Duodenal mucosa (tissue), 2 donors: ENCODE data around the gene RNF217.

Experiments used
- H3K27ac ChIP-seq: one replicate; pipeline ENCODE4 v1.7.0; 2013; ENCODE audit warnings: low read depth, low read length
- H3K27me3 ChIP-seq, 2 donors: one replicate each; pipeline ENCODE4 v1.7.0; 2013; ENCODE audit warnings: low read length in 2 of 2, control low read depth in 1 of 2; ENCODE audit not compliant: insufficient read depth in 2 of 2, control insufficient read depth in 1 of 2
- H3K36me3 ChIP-seq, 2 donors: one replicate each; pipeline ENCODE4 v1.7.0; 2013; ENCODE audit warnings: low read length in 2 of 2, control low read depth in 1 of 2; ENCODE audit not compliant: insufficient read depth in 2 of 2, control insufficient read depth in 1 of 2
- H3K4me1 ChIP-seq, 2 donors: one replicate each; pipeline ENCODE4 v1.7.0; 2013; ENCODE audit warnings: low read length in 2 of 2, control low read depth in 1 of 2; ENCODE audit not compliant: insufficient read depth in 2 of 2, control insufficient read depth in 1 of 2
- H3K4me3 ChIP-seq, 2 donors: one replicate each; pipeline ENCODE4 v1.7.0; 2013; ENCODE audit warnings: low read length in 2 of 2, low read depth in 1 of 2
- H3K9ac ChIP-seq, 2 donors: one replicate each; pipeline ENCODE4 v1.7.0; 2013; ENCODE audit warnings: low read length in 2 of 2, low read depth in 1 of 2
- H3K9me3 ChIP-seq, 2 donors: one replicate each; pipeline ENCODE4 v1.7.0; 2013; ENCODE audit warnings: low read length in 2 of 2, control low read depth in 1 of 2; ENCODE audit not compliant: control insufficient read depth in 1 of 2

The RNF217 gene

DNA sequence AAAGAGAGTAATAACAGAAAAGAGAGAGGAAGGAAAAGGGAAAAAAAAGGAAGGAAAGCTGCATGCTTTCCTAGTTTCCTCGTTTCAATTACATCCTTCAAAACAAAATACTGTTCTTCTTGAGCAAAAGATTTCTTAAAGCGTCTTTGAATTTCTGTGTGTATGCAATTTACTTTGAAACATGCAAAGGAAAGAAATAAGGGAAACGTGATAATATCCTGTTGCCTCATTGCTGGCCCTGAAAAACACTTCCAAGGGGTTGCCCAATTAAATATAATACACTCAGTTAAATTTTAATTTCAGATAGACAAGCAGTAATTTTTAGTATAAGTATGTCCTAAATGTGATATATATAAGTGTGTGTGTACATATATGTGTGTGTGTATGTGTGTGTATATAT, 140.2 kb downstream of the RNF217 start:
- peaks cover 0 to 5% of the 10 kb centered on the region in 2 donors for H3K27me3 ChIP-seq
- no peak overlapping the region for H3K4me3 ChIP-seq
- no peaks in the 10 kb centered on the region for H3K9me3 ChIP-seq
- no peak overlapping the region for H3K9ac ChIP-seq
- H3K36me3 ChIP-seq: no peaks in the 10 kb centered on the region
- H3K4me1 ChIP-seq: peaks cover 0 to 6% of the 10 kb centered on the region in 2 donors
- H3K27ac ChIP-seq: no peak overlapping the region

DNA sequence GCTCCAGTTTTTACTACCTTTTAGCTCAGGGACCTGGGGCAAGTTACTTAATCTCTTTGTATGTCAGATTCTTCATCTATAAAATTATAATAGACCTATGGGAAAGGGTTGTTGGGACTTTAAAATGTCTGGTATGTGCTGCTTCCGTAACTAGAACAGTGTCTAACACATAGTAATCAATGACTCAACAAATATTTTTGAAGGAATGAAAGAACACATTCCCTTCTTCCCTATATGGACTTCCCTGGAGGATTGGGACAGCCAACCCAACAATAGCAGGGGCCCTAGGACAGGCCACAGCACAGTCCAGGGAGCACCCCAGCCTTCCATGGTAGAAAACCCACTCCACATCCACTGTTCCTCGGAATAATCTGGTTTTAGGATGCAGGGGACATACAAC, 140.7 kb downstream of the RNF217 start:
- Histone ChIP-seq H3K9ac (no peak overlapping the region), H3K36me3 (no peaks in the 10 kb centered on the region), H3K4me3 (no peak overlapping the region), H3K4me1 (peaks cover 0 to 6% of the 10 kb centered on the region in 2 donors), H3K9me3 (no peaks in the 10 kb centered on the region), H3K27me3 (peaks cover 0 to 5% of the 10 kb centered on the region in 2 donors), H3K27ac (no peak overlapping the region)

GRCh38 chr6:125104425-125104824, 142.2 kb downstream of the RNF217 start:
- Histone ChIP-seq H3K4me3 (no peak overlapping the region), H3K36me3 (no peaks in the 10 kb centered on the region), H3K9ac (no peak overlapping the region), H3K4me1 (peaks cover 0 to 6% of the 10 kb centered on the region in 2 donors), H3K27ac (no peak overlapping the region), H3K9me3 (peaks cover 0 to 2% of the 10 kb centered on the region in 2 donors), H3K27me3 (no peaks in the 10 kb centered on the region)

DNA sequence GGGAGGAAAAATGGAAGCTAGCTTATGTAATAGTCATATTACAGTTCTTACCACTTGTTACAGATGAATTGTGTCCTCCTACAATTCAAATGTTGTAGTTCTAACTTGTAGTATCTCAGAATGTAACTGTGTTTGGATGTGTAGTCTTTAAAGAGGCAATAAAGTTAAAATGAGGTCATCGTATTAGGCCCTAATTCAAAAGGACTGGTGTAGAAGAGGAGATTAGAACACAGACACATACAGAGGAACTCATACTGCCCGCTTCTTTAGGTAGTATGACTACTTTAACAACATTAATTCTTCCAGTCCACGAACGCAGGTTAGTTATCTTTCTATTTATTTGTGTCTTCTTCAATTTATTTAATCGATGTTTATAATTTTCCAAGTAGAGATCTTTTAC, 144.8 kb downstream of the RNF217 start:
- Histone ChIP-seq H3K27ac (no peak overlapping the region), H3K27me3 (no peaks in the 10 kb centered on the region), H3K9me3 (peaks cover 11 to 23% of the 10 kb centered on the region in 2 donors), H3K9ac (no peak overlapping the region), H3K4me1 (no peaks in the 10 kb centered on the region), H3K4me3 (no peak overlapping the region), H3K36me3 (no peaks in the 10 kb centered on the region)

DNA sequence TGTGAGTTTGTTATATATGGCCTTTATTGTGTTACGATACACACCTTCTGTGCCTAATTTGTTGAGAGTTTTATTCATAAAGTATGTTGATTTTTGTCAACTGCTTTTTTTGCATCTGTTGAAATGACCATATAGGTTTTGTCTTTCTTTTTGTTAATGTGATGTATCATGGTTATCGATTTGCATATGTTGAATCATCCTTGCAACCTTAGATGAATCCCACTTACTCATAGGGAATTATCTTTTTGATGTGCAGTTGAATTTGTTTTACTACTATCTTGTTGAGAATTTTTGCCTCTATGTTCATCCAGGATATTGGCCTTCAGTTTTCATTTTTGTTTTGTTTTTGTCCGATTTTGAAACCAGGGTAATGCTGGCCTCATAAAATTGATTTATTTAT, 145.7 kb downstream of the RNF217 start:
- Histone ChIP-seq H3K9ac (no peak overlapping the region), H3K36me3 (no peaks in the 10 kb centered on the region), H3K27ac (no peak overlapping the region), H3K27me3 (no peaks in the 10 kb centered on the region), H3K4me1 (no peaks in the 10 kb centered on the region), H3K4me3 (no peak overlapping the region), H3K9me3 (peaks cover 13 to 24% of the 10 kb centered on the region in 2 donors)

- Histone ChIP-seq H3K27ac (no peak overlapping the region), H3K36me3 (no peaks in the 10 kb centered on the region), H3K4me3 (no peak overlapping the region), H3K27me3 (no peaks in the 10 kb centered on the region), H3K9me3 (peaks cover 13 to 24% of the 10 kb centered on the region in 2 donors), H3K4me1 (no peaks in the 10 kb centered on the region), H3K9ac (no peak overlapping the region)
These were observed 147.8 kb downstream of the RNF217 start for GRCh38 chr6:125110056-125110455.

DNA sequence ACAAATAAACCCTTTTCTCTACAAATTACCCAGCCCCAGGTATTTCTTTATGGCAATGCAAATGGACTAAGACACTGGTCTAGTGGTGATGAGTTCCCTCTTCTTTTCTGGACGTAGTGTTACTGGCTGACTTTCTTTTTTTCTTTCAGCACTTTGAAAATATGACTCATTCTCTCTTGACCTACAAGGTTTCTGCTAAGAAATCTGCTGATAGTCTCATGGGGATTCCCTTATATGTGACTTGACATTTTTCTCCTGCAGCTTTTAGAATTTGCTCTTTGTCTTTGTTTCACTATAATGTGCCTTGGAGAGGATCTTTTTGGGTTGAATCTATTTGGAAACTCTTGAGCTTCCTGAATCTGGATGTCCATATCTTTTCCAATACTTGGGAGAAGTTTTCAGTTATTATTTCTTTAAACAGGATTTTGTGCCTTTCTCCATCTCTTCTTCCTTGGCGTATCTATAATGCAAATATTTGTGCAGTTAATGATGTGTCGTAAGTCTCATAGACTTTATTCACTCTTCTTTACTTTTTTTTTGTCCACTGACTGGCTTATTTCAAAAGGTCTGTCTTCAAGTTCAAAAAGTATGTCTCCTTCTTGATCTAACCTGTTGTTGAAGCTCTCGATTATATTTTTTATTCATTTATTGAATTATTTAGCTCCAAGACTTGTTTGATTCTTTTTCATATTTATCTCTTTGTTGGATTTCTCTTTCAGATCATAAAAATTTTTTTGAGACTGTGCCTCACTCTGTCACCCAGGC, 149.2 kb downstream of the RNF217 start:
- no peaks in the 10 kb centered on the region for H3K27me3 ChIP-seq
- no peak overlapping the region for H3K9ac ChIP-seq
- peaks cover 13 to 24% of the 10 kb centered on the region in 2 donors for H3K9me3 ChIP-seq
- H3K4me1 ChIP-seq: no peaks in the 10 kb centered on the region
- no peak overlapping the region for H3K4me3 ChIP-seq
- no peak overlapping the region for H3K27ac ChIP-seq
- H3K36me3 ChIP-seq: no peaks in the 10 kb centered on the region

DNA sequence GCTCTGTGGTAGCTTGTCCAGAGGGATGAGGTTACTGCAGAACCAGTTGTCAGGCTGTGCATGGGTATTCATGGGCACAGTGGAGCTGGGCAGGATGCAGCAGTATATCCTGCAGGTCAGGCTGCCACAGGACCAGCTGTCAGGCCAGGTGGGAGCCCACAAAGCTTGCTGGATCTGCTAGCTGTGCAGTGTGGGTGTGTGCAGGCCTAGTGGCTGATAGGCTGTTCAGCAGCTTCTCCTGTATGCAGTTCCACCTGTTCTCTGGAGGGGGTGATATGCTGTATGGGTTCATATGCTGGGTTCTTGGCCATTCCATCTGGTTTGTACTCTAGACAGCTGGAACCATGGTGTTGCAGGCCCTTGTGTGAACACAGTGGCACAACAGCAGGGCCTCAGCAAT, 150.7 kb downstream of the RNF217 start:
- Histone ChIP-seq H3K27me3 (no peaks in the 10 kb centered on the region), H3K4me3 (no peak overlapping the region), H3K36me3 (no peaks in the 10 kb centered on the region), H3K4me1 (no peaks in the 10 kb centered on the region), H3K9ac (no peak overlapping the region), H3K9me3 (peaks cover 13 to 24% of the 10 kb centered on the region in 2 donors), H3K27ac (no peak overlapping the region)

DNA sequence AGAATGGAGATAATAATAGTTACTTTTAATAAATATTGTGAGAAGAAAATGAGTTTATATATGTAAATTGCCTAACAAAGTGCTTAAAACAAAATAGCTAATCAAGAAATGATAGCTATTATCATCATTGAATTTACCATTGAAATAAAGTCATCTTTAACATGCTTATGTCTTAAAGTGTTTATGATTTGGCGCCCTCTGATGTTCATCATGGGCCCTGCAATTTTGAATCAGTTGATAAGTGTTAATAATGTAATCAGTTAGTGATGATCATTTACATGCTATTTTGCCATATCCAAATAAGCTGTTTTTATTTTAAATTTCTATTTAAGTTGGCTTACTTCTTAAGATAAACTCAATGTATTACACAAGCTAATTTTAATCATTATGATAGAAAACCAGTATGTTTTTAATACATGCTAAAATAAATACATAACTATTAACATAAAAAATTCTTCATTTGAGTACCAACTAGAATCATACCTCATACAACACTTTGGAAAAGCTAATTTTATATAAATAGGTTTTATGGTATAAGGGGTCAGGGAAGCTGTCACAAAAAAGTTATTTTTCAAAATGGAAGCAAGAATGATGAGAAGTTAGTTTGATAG, 152.1 kb downstream of the RNF217 start:
- no peaks in the 10 kb centered on the region for H3K27me3 ChIP-seq
- H3K4me1 ChIP-seq: no peaks in the 10 kb centered on the region
- no peaks in the 10 kb centered on the region for H3K36me3 ChIP-seq
- no peak overlapping the region for H3K4me3 ChIP-seq
- no peak overlapping the region for H3K27ac ChIP-seq
- no peak overlapping the region for H3K9ac ChIP-seq
- H3K9me3 ChIP-seq: peaks cover 11 to 24% of the 10 kb centered on the region in 2 donors

DNA sequence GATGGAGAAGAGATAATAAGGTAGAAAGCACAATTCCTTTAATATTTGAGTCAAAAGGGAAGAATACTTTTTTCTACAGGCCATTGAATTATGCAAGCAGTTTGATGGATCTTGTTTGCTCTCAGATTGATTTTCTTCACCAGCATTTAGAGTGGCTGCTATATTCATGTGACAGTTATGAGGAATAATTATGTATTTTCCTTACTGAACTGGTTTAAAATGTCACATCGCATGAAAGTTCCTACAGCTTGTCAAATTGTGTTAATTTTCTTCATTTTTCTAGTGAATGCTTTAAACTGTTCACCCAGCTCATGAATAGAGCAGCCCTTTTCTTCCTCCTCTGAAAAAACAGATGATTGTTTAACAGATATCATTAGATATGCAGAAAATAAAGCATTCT, 153.9 kb downstream of the RNF217 start:
- Histone ChIP-seq H3K36me3 (no peaks in the 10 kb centered on the region), H3K27ac (no peak overlapping the region), H3K9ac (no peak overlapping the region), H3K27me3 (no peaks in the 10 kb centered on the region), H3K4me3 (no peak overlapping the region), H3K4me1 (no peaks in the 10 kb centered on the region), H3K9me3 (peaks cover 6 to 10% of the 10 kb centered on the region in 2 donors)
